ENCODE measurements around the gene TMPRSS3. TPM values are rescaled to one million over a fixed set of nuclear protein-coding genes. Genes with fewer than 3 reads are reported as not detected.

Gene TMPRSS3
- total RNA-seq, 1 experiment from 2014 or later: 4.3 TPM

- Histone ChIP-seq H2AFZ (no peak overlapping the region), H3F3A (ENCODE audit: insufficient read depth, low read depth) (no peaks in the 10 kb centered on the region), H3K4me3 (no peak overlapping the region), H3K79me2 (ENCODE audit: low read depth) (no peaks in the 10 kb centered on the region), H3K9me3 (ENCODE audit: insufficient read depth, low read depth) (no peaks in the 10 kb centered on the region), H3K4me2 (no peak overlapping the region), H3K4me1 (replicated peaks; ENCODE audit: insufficient read depth) (peaks cover 10% of the 10 kb centered on the region; the same call in 1 of the 2 replicates), H3K9me2 (ENCODE audit: insufficient read depth) (no peaks in the 10 kb centered on the region), H4K20me1 (ENCODE audit: insufficient read depth) (no peaks in the 10 kb centered on the region), H3K36me3 (ENCODE audit: low read depth) (no peaks in the 10 kb centered on the region), H3K27me3 (ENCODE audit: insufficient read depth, low read depth) (no peaks in the 10 kb centered on the region), H3K27ac (no peak overlapping the region)
- ChIA-PET POLR2A (ENCODE audit: unreplicated experiment) (no interaction called here), CTCF (no interaction called here)
- TF ChIP-seq EZH2 (IDR thresholded peaks at IDR 0.05; ENCODE audit: low read depth) (no peak), CTCF (conservative IDR thresholded peaks at IDR 0.05) (no peak)
- BruUV-seq (replicated peaks): no TSS peak
- no peak for DNase-seq
- intact Hi-C loops (cut with micrococcal nuclease; ENCODE audit: unreplicated experiment): no loop called here
Measured at GRCh38 chr21:42353623-42354022, 42.2 kb downstream of the TMPRSS3 start.

- CTCF ChIA-PET: no interaction called here
- Histone ChIP-seq H3K9me2 (ENCODE audit: insufficient read depth) (no peaks in the 10 kb centered on the region), H3K4me2 (no peak overlapping the region), H3K4me1 (replicated peaks; ENCODE audit: insufficient read depth) (peaks cover 10% of the 10 kb centered on the region; the same call in 1 of the 2 replicates), H2AFZ (no peak overlapping the region), H3K79me2 (ENCODE audit: low read depth) (no peaks in the 10 kb centered on the region), H3K27me3 (ENCODE audit: insufficient read depth, low read depth) (no peaks in the 10 kb centered on the region), H3K4me3 (no peak overlapping the region), H3K27ac (no peak overlapping the region), H3F3A (ENCODE audit: insufficient read depth, low read depth) (no peaks in the 10 kb centered on the region), H3K36me3 (ENCODE audit: low read depth) (no peaks in the 10 kb centered on the region), H3K9me3 (ENCODE audit: insufficient read depth, low read depth) (no peaks in the 10 kb centered on the region), H4K20me1 (ENCODE audit: insufficient read depth) (no peaks in the 10 kb centered on the region)
- no peak for TF ChIP-seq CTCF (conservative IDR thresholded peaks at IDR 0.05)
- no peak for TF ChIP-seq EZH2 (IDR thresholded peaks at IDR 0.05; ENCODE audit: low read depth)
- POLR2A ChIA-PET (ENCODE audit: unreplicated experiment): no interaction called here
- intact Hi-C loops (cut with micrococcal nuclease; ENCODE audit: unreplicated experiment): no loop called here
- DNase-seq: no peak
- no TSS peak for BruUV-seq (replicated peaks)
Measured at GRCh38 chr21:42352441-42353095, 43.3 kb downstream of the TMPRSS3 start.

- H3K9me2 ChIP-seq (ENCODE audit: insufficient read depth): no peaks in the 10 kb centered on the region
- H3K9me3 ChIP-seq (ENCODE audit: insufficient read depth, low read depth): no peaks in the 10 kb centered on the region
- ChIA-PET POLR2A (ENCODE audit: unreplicated experiment) (no interaction called here), CTCF (no interaction called here)
- no peak for DNase-seq
- H3K27ac ChIP-seq: peak overlapping the region; percentile 45
- no peaks in the 10 kb centered on the region for H3K27me3 ChIP-seq (ENCODE audit: insufficient read depth, low read depth)
- H4K20me1 ChIP-seq (ENCODE audit: insufficient read depth): no peaks in the 10 kb centered on the region
- no TSS peak for BruUV-seq (replicated peaks)
- intact Hi-C loops (cut with micrococcal nuclease; ENCODE audit: unreplicated experiment): no loop called here
- H3K36me3 ChIP-seq (ENCODE audit: low read depth): no peaks in the 10 kb centered on the region
- no peak overlapping the region for H3K4me2 ChIP-seq
- H3K4me1 ChIP-seq (replicated peaks; ENCODE audit: insufficient read depth): peaks cover 10% of the 10 kb centered on the region; the same call in 1 of the 2 replicates
- no peaks in the 10 kb centered on the region for H3F3A ChIP-seq (ENCODE audit: insufficient read depth, low read depth)
- no peak overlapping the region for H3K4me3 ChIP-seq
- H2AFZ ChIP-seq: no peak overlapping the region
- TF ChIP-seq CTCF (conservative IDR thresholded peaks at IDR 0.05) (no peak), EZH2 (IDR thresholded peaks at IDR 0.05; ENCODE audit: low read depth) (no peak)
- H3K79me2 ChIP-seq (ENCODE audit: low read depth): no peaks in the 10 kb centered on the region
Measured at GRCh38 chr21:42351626-42352440, 44.0 kb downstream of the TMPRSS3 start.

Data from PC-9 (cell line).